ENCODE data around the gene DENND4A.

DNA sequence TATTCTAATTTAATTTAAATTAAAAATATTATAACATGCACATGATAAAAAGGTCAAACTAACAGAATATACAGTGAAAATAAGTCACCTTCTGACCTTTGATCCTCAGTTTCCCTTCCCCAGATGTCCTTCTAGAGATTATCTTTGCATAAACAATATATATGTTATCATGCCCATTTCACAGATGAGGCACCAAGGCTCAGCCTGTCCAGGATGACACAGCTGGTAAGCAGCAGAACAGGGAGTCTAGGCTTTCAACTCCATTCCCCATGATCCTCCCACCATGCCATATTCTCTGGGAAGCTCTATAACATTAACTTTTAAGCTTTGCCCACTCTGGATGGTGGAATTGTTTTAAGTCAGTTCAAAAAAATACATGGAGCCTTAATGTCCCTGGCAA lies 169.0 kb downstream of the DENND4A start:
- TF ChIP-seq, protein P1, sequence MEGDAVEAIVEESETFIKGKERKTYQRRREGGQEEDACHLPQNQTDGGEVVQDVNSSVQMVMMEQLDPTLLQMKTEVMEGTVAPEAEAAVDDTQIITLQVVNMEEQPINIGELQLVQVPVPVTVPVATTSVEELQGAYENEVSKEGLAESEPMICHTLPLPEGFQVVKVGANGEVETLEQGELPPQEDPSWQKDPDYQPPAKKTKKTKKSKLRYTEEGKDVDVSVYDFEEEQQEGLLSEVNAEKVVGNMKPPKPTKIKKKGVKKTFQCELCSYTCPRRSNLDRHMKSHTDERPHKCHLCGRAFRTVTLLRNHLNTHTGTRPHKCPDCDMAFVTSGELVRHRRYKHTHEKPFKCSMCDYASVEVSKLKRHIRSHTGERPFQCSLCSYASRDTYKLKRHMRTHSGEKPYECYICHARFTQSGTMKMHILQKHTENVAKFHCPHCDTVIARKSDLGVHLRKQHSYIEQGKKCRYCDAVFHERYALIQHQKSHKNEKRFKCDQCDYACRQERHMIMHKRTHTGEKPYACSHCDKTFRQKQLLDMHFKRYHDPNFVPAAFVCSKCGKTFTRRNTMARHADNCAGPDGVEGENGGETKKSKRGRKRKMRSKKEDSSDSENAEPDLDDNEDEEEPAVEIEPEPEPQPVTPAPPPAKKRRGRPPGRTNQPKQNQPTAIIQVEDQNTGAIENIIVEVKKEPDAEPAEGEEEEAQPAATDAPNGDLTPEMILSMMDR (IDR thresholded peaks at IDR 0.05; ENCODE audit: low read depth, low read length, poor library complexity, severe bottlenecking): no peak
- no peak for TF ChIP-seq EZH2phosphoT487 (IDR thresholded peaks at IDR 0.05; ENCODE audit: borderline replicate concordance, low read length)
